Right lobe of liver (tissue), 6 donors: Measurements from ENCODE around the gene SERPINB7. TPM values are rescaled to one million over a fixed set of nuclear protein-coding genes. Genes with fewer than 3 reads are reported as not detected.

Experiments used
- ATAC-seq, 4 donors: fragments of 200-7000 bp; cut with Tn5 transposase; one replicate each; pipeline ENCODE4 v1.9.1; 2020; ENCODE audit warnings: mild to moderate bottlenecking in 4 of 4, moderate library complexity in 4 of 4
- DNase-seq, 3 donors: peaks; one replicate each; pipeline ENCODE4 v3.0.0-alpha.2; 2020
- H3K27ac ChIP-seq, 3 donors: fragments of 200-600 bp; one replicate each; pipeline ENCODE4 v1.8.0; 2022
- H3K27me3 ChIP-seq, 2 donors: fragments of 200-600 bp; one replicate each; pipeline ENCODE4 v1.8.0; 2022
- H3K36me3 ChIP-seq, 4 donors: fragments of 200-600 bp; sonication (generic) in 1 of 4; one replicate each; pipeline versions ENCODE4 v1.5.1 to v1.8.0; 2017 to 2022; ENCODE audit warnings: control low read depth in 1 of 4
- H3K4me1 ChIP-seq, 4 donors: fragments of 200-600 bp; sonication (generic) in 1 of 4; one replicate each; pipeline versions ENCODE4 v1.5.1 to v1.8.0; 2017 to 2022; ENCODE audit warnings: control low read depth in 1 of 4
- H3K4me3 ChIP-seq, 3 donors: fragments of 200-600 bp; one replicate each; pipeline ENCODE4 v1.8.0; 2022
- H3K9me3 ChIP-seq, 4 donors: fragments of 200-600 bp; sonication (generic) in 1 of 4; one replicate each; pipeline versions ENCODE4 v1.5.1 to v1.8.0; 2017 to 2022; ENCODE audit warnings: control low read depth in 1 of 4
- POLR2A ChIP-seq: fragments of 450-650 bp; IDR thresholded peaks from one replicate; pipeline ENCODE4 v1.6.1; 2017; ENCODE audit warnings: antibody characterized with exemption, mild to moderate bottlenecking
- WGBS: methylation state at CpG from one replicate; pipeline ENCODE4 v1.1.6; 2018; ENCODE audit warnings: low coverage, low lambda C conversion rate; ENCODE audit not compliant: insufficient coverage; ENCODE audit errors: missing lambda C conversion rate; 5-methylcytosine and 5-hydroxymethylcytosine counted together
- intact Hi-C, 2 donors: fragments of 100-400 bp; cut with DNase I; formaldehyde crosslinking; loops; one replicate each; pipeline versions ENCODE4 v1.11.2 to v1.14.1; 2022
- total RNA-seq, 6 experiments: library from RNA; depleted of rRNA in 2 of 6; stranded (reverse); fragments of >200 nt in 2 of 6; fragmentation: NEBNext Ultra II Directional in 3 of 6; extraction: Animal tissue kit (Norgen Biotek cat#: 25700) in 3 of 6; gene quantifications; one replicate each; pipeline versions ENCODE4 v1.1.0 to v1.2.4, GENCODE V29; 2016 to 2023
- TF ChIP-seq, protein P1 (sequence below), 4 donors: fragments of 200-600 bp in 3 of 4; fragments of 450-650 bp in 1 of 4; IDR thresholded peaks; one replicate each; pipeline versions ENCODE4 v1.5.1 to v1.8.0; 2016 to 2022; ENCODE audit warnings: antibody characterized with exemption in 4 of 4, mild to moderate bottlenecking in 2 of 4
- donor health status: DM: no; HTN: yes; CAD: no.
- donor health status: DM: no; HTN: no; CAD: no.
- donor health status: DM: no; HTN: no; CAD: no.
- donor health status: DM: no; HTN: yes; CAD: no.
- donor health status: DM: no; HTN: yes; CAD: no.

Gene SERPINB7
- total RNA-seq, 6 experiments from 2014 or later = not detected

DNA sequence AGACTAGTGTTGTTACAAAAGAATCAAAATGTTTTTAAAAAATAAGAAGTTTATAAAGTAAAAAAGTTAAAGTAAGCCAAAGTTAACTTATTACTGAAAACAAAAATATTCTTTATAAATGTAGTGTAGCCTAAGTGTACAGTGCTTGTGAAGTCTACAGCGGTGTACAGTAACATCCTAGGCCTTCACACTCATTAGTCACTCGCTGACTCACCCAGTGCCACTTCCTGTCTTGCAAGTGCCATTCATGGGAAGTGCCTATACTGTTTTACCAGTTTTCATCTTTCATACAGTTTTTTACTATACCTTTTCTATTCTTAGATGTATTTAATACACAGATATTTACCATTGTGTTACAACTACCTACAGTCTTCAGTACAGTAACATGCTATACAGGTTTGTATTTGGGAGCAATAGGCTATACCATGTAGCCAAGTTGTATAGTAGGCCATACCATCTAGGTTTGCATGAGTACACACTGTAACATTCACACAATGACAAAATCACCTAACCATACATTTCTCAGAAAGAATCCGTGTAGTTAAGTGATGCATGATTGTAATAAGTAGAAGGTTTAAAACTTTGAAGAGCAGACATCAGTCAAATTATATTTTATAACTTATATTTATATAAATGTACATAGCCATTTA is 13.4 kb downstream of the SERPINB7 start:
- 65% methylated on average over 3 of the region's 3 CpGs for WGBS
- Histone ChIP-seq H3K27me3 (no peaks in the 10 kb centered on the region), H3K4me3 (no peak overlapping the region), H3K4me1 (no peaks in the 10 kb centered on the region), H3K27ac (no peak overlapping the region), H3K9me3 (no peaks in the 10 kb centered on the region), H3K36me3 (no peaks in the 10 kb centered on the region)
- TF ChIP-seq, protein P1, sequence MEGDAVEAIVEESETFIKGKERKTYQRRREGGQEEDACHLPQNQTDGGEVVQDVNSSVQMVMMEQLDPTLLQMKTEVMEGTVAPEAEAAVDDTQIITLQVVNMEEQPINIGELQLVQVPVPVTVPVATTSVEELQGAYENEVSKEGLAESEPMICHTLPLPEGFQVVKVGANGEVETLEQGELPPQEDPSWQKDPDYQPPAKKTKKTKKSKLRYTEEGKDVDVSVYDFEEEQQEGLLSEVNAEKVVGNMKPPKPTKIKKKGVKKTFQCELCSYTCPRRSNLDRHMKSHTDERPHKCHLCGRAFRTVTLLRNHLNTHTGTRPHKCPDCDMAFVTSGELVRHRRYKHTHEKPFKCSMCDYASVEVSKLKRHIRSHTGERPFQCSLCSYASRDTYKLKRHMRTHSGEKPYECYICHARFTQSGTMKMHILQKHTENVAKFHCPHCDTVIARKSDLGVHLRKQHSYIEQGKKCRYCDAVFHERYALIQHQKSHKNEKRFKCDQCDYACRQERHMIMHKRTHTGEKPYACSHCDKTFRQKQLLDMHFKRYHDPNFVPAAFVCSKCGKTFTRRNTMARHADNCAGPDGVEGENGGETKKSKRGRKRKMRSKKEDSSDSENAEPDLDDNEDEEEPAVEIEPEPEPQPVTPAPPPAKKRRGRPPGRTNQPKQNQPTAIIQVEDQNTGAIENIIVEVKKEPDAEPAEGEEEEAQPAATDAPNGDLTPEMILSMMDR (IDR thresholded peaks at IDR 0.05) = no peak
- TF ChIP-seq POLR2A = no peak
- DNase-seq (no peak), ATAC-seq (peak in 1 of 4 donors; percentile 46)
- intact Hi-C loops = no loop called here

DNA sequence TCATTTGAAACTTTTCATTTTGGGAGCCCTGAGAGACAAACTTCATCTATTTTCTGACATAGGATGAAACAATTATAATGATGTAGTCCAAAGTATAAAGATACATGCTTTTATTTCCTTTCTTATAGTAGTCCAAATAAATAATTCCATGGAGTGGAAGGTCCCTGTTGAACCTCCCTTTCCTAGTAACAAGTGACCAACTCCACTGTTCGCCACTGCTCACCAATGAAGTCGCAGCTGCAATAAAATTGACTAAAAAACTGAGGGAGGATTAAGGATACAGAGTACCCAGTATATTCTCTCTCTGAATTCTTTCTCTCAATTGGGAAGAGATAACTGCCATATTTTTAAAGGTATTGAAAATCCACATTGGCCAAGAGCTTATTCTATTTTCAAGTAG is 14.1 kb downstream of the SERPINB7 start:
- Histone ChIP-seq H3K36me3 (no peaks in the 10 kb centered on the region), H3K4me1 (no peaks in the 10 kb centered on the region), H3K4me3 (no peak overlapping the region), H3K27me3 (no peaks in the 10 kb centered on the region), H3K27ac (no peak overlapping the region), H3K9me3 (no peaks in the 10 kb centered on the region)
- no peak for TF ChIP-seq POLR2A
- TF ChIP-seq, protein P1 (IDR thresholded peaks at IDR 0.05) = no peak
- 67% methylated on average over 2 of the region's 2 CpGs for WGBS
- intact Hi-C loops = no loop called here
- DNase-seq (no peak), ATAC-seq (no peak)

GRCh38 chr18:63795606-63796005 is 20.4 kb downstream of the SERPINB7 start:
- Histone ChIP-seq H3K9me3 (no peaks in the 10 kb centered on the region), H3K4me3 (no peak overlapping the region), H3K4me1 (no peaks in the 10 kb centered on the region), H3K27ac (no peak overlapping the region), H3K36me3 (no peaks in the 10 kb centered on the region), H3K27me3 (no peaks in the 10 kb centered on the region)
- DNase-seq (no peak), ATAC-seq (no peak)
- intact Hi-C loops = no loop called here
- WGBS = 56% methylated on average over 2 of the region's 4 CpGs
- TF ChIP-seq, protein P1 (IDR thresholded peaks at IDR 0.05) = no peak

- no peak for TF ChIP-seq POLR2A
- TF ChIP-seq, protein P1 (IDR thresholded peaks at IDR 0.05) = no peak
- Histone ChIP-seq H3K27me3 (no peaks in the 10 kb centered on the region), H3K36me3 (no peaks in the 10 kb centered on the region), H3K9me3 (no peaks in the 10 kb centered on the region), H3K27ac (no peak overlapping the region), H3K4me3 (no peak overlapping the region), H3K4me1 (no peaks in the 10 kb centered on the region)
- DNase-seq = no peak
- ATAC-seq = no peak
- intact Hi-C loops = no loop called here
Measured at GRCh38 chr18:63799189-63799588, 24.0 kb downstream of the SERPINB7 start.

DNA sequence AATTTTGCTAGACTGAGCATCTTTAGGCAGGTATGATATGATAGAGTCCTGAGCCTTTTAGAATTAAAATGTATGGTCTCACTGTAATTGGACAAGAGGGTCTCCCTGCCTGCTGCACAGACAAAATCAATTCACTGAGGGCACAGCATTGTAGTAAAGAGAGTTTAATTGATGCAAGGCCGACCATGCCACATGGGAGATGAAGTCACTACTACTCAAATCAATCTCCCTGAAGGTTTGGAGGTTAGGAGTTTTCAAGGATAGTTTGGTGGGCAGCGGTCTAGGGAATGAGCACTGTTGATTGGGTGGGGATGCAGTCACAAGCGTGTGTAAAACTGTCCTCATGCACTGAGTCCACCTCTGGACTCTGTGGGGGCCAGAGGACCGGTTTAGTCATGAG is 26.1 kb downstream of the SERPINB7 start:
- no peak overlapping the region for H3K4me3 ChIP-seq
- no peaks in the 10 kb centered on the region for H3K9me3 ChIP-seq
- ATAC-seq (no peak), DNase-seq (no peak)
- H3K27ac ChIP-seq = no peak overlapping the region
- TF ChIP-seq POLR2A = no peak
- TF ChIP-seq, protein P1 (IDR thresholded peaks at IDR 0.05) = no peak
- WGBS = 73% methylated on average over 4 of the region's 4 CpGs
- no peaks in the 10 kb centered on the region for H3K4me1 ChIP-seq
- H3K36me3 ChIP-seq = no peaks in the 10 kb centered on the region
- intact Hi-C loops = no loop called here
- H3K27me3 ChIP-seq = no peaks in the 10 kb centered on the region
